ENCODE results near the gene TMEM182.

Gene TMEM182

DNA sequence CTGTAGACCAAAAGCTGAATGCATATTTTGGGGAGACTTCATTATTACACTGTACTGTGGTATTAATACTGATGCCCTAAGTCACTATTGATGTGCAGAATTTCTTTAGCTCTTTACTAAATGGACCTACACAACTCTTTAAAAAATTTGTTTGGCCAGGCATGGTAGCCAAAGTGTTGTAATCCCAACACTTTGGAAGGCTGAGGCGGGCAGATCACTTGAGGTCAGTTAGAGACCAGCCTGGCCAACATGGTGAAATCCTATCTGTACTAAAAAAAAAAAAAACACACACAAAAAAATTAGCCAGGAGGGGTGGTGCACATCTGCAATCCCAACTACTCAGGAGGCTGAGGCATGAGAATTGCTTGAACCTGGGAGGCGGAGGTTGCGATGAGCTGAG lies 6.4 kb downstream of the TMEM182 start:
- no peak for DNase-seq (ENCODE audit: low read depth)

DNA sequence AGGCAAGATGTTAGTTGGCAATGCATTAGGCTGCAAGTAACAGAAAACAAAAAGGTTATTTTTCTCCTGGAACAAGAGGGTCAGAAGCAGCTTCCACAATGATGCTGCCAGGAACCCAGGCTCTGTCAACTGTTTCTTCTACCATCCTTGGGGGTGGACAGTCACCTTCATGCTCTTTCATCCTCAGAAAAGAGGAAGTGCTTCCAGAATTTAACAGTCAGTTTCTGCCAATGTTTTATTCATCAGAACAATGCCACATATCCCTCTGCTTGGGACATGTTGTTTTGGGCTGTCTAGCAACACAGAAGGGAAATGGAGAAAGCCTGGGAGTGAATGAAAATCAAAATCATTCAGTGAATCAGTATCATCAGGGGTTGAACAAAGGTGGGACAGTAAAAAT lies 7.1 kb downstream of the TMEM182 start:
- no peak for DNase-seq (ENCODE audit: low read depth)

DNA sequence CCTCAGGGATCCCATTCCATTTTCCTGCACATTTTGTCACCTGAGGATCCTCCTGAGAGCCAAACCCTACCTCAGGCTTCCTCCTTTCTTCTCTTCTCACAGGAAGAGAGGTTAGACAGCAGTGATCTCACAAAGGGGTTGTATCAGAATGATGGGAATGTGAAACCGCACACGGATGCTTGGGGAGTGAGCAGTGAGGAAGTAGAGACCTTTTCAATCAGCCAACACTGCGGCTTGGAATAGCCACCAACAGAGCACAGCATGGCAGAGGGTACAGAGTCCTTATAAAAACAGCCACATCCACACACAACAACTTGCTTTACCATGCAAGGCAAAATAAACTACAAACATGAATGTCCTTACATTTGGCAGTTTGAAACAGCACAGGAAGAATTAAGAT lies 8.7 kb downstream of the TMEM182 start:
- DNase-seq (ENCODE audit: low read depth): no peak

DNA sequence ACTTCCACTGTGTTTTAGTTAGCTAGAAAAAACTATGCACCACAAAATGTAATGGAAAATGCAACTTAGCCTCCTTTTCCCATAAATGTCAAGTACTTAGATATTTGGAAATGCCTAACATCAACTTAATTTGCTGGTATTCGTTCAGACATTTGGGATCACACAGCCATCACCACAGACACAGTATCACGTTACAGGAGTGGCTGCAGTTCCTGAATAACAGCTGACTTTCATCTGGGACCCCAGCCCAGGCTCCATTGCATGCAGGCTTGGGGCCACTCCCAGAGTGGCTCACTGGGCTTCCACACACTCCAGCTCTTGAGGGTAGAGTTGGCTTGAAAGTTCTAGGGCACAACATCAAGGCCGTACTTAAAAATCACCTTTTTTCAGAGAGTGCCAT lies 9.3 kb downstream of the TMEM182 start:
- DNase-seq (ENCODE audit: low read depth): no peak

DNA sequence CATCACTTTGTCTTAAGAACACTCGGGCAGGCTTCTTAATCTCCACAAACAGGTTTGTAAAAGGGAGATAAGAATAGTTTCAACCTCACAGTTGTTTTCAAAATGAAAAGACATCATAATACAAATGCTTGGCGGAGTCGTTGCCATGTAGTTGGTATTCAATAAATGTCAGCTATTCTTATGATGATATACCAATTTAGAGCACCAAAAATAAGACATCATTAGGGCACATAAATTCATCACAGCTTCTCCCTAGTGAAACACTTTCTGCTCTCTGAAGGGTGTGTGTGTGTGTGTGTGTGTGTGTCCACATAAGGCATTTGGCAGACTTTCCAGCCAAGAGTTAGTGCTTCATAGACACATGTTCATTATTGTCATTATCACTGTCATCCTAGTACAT lies 10.8 kb downstream of the TMEM182 start:
- no peak for DNase-seq (ENCODE audit: low read depth)

DNA sequence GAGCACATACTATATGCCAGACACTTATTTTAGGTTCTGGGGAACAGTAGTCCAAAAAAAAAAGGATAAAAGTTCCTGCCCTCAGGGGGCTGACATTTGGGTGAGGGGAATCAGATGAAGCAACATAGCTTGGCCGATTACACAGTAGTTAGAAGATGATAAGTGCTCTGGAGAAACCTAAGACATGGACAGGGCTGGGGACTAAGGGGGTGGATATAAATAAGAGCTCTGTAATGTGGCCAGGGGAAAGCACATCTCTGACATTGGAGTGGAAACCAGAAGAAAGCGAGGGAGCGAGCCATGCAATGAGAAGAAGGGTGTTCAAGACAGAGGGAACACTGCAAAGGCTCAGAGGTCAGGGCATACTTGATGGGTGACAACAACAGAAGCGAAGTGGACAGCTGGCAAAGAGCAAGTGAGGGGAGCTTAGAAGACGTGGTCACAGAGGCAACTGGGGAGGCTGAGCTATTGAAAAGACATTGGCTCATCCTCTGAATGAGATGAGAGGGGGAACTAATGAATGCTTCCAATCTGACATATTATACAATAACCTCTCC lies 11.4 kb downstream of the TMEM182 start:
- no peak for DNase-seq (ENCODE audit: low read depth)

DNA sequence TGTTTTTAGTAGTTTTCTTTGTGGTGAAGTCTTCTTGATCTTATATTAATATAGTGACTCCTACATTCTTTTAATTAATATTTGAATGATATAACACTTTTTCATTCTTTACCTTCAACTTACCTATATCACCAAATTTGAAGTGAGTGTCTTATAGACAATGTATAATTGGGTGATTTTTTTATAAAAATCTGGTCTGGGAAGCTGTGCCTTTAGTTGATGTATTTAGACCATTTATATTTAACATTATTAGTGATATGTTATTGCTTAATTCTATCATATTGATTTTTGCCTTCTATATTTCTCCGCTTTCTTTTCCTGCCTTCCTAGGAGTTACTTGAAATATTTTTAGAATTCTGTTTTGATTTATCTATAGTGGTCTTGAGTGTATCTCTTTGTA lies 16.4 kb downstream of the TMEM182 start:
- no peak for DNase-seq (ENCODE audit: low read depth)

DNA sequence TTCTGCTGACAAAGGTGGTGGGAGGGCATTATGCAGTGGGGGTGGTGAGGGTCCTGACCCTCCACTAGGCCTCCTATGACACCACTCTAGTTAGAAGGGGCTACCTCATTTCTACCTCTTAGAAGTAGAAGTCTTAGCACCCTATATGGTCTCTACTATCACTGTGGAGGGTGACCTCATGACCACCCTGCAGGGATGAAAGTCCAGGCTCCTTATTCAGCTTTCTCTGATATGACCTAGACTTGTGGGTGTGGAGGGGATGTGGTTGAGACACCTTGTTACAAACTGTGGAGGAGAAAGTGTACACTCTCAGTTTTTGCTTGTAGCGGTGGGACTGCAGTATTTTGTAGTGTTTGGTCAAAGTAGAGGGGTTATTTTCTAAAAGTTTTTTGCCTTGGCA lies 18.6 kb downstream of the TMEM182 start:
- no peak for DNase-seq (ENCODE audit: low read depth)

DNA sequence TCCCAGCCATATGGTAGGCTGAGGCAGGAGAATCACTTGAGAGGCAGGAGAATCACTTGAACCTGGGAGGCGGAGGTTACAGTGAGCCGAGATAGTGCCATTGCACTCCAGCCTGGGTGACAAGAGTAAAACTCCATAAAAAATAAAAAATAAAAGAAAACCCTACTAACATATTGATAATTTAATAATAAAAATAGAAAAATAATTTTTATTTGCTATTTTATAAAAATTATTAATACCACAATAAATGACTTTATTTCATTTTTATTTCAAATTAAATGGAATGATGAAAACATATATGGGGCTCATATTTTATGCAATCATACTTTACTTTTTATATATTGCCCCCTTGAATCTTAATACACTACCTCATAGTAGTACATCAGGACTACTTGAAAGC lies 20.4 kb downstream of the TMEM182 start:
- no peak for DNase-seq (ENCODE audit: low read depth)

DNA sequence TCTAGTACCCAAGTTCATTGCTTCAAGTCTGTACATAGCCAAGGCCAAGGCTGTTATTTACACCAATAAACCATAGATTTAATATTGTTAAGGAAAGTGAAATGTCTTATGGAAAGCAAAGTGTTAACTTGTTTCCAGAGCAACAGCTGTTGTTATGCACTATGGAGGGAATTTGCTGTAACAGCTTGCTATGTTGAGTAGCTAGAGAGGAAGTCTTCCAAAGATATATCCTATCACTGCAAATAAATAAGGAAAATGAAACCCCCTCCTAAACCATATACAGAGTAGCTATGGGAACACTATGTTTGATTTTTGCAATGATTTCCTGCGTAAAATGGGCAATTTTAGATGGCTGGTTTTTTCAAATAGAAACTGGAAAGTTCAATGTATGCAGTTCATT lies 21.1 kb downstream of the TMEM182 start:
- no peak for DNase-seq (ENCODE audit: low read depth)

DNA sequence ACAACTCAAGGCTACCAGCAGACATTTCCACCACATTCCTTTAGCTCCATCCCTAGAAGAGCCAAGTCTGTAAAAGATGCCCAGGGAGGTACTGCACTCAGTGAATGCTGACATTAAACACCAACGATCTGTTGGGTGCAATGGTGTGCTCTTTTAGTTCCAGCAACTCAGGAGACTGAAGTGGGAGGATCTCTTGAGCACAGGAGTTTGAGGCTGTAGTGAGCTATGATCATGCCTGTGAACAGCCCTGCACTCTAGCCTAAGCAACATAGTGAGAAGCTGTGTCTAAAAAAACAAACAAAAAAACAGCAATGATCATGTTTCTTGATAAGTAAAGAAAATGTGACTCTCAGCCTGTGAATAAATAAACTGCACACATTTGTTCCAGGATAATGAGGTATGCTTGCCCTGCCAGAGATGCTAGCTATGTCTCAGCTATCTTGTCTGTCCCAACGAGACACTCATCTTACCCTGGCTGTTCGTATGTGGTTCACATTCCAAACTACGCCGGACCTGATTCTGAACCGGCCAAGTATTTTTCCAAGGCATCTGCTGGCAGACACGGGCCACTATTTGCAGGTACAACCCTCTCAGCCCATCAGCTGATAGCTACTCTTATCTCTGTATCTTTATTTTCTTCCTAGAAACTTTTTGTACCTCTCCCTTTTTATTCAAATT lies 21.8 kb downstream of the TMEM182 start:
- DNase-seq (ENCODE audit: low read depth): no peak

DNA sequence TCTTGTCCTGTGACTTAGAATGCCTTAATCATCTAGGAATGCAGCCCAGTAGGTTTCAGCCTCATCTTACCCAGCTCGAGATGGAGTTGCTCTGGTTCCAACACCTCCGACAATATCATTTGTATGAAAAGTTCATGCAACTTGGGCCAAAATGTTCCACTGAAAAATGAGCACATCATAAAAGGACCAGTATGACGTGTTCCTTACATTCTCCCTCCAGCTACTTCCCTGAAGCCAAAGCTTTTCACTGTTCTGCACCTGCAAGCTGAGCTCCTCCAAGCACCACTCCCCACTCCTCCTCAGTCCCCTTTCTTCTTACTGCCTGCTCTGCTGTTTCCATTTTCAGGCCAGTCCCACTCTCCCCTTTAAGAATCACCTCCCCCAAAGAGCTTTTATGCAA lies 23.1 kb downstream of the TMEM182 start:
- DNase-seq (ENCODE audit: low read depth): no peak

DNA sequence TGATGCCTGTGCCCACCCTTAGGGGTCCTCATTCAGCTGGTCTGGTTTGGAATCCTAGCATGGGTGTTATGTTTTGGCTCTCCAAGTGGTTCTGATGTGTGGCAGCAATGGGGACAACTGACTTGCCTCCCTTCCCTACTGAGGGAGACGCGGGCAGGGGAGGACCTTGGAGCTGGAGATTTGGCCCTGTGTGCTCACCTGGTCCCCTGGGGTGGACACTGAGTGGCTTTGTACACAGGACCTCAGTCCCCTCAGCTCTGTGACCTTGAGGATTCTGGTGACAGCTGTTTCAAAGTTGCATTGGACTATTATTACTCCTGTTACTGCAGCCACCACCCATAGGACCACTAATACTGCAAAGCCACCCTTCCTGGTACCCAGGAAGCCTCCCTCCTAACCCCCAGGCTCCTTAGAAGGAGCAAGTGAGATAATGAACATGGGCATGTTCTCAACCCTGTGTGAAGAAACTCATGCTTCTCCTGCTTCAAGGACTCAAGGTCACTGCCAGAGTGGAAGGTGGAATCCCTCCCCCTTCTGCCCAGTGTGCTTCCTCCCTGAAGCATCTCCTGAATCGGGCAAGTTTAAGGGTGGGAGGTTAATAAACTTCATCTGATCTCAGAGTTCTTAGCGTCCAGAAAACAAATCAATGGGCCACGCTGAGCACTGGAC lies 26.5 kb downstream of the TMEM182 start:
- DNase-seq (ENCODE audit: low read depth): no peak

DNA sequence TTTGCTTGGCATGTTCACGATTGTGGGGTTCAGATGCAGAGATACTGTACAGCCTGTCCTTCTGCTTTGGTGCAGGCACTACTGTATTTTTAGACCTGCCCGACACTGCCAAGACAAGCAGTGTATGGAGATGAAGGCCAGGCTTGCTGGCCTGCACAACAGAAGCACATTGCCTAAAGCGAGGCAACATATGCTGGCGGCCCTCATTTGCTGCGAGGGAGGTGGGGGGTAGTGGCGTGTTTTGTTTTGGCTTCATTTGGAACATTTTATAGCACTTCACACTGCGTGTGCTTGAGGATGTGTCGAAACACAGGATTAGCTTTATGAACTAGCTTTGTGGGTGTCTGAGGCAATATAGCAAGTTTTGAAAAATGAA lies 27.0 kb downstream of the TMEM182 start:
- no peak for DNase-seq (ENCODE audit: low read depth)

DNA sequence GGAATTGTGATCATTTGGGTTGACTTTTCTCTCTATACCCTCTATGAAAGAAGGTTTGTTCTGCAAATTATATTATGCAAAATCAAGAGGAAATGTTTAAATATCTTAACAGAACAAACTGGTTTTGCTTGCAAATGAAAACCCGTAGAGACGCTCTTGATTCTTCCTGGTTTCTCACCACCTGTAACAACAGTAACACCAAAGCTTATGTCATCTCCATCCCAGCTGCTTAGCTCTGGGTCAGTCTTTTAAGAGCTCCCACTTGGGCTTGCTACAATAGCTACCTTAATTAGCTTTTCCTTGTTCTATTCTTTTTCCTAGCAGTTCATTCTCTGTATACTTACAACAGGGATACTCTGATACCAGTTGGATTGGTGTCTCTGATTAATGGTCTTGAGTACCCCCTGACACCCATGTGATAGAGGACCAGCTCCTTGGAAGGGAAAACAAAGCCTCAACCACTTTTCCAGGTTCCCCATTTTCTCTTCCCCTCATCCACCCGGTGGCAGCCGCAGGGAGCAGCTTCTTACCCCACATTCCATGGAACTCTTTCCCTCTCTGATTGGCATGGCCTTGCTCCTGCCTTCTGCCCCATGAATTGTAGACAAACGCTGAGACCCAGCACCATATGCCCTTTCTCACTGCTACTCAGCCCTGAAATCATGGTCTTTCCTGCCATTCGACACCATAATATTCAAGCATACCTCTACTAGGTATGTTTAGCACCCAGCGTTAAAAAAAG lies 27.7 kb downstream of the TMEM182 start:
- no peak for DNase-seq (ENCODE audit: low read depth)

DNA sequence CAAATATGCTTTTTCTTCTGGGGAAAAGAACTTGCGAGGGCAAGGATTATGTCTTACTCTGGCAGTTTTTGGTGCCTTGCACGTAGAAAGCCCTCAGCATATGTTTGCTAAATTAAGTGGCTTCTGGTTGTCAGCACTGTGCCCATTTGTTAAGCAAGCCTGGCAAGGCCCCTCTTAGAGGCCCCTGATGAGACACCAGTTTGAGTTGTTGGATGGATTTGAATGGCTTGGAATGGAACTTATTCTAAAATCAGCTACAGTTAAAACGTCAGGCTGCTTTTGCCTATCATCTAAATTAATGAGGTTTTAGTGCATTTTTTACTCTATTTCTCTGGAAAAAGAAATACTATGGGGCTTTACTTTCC lies 28.2 kb downstream of the TMEM182 start:
- no peak for DNase-seq (ENCODE audit: low read depth)

DNA sequence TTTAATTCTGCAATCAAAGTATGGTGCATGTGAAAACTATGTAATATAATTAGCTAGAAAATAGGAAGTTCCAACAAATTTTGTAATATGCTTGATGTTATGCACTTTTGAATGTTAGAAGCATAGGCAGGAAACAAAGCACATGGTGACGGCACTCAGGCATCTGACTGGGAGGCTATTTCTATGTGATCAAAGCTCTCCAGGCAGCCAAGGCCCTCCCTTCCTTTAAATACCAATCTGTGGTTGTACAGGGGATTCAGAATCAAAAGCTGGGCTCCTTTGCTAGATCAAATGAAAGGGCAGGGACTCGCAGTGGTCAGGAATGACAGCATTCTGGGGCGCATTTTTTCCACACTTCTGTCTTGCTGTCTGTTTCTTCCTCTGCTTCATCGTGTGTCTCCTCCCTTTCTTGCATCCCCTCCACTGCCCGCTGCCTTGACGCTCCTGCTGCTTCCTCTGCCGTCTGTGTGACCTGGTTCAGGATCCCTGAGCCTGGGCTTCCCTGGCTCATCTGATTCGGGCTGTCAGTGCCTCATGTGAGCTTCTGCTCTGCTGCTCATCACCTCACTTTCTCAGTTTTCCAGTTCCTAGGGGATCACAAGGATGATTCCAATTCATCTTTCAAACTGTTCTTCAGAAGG lies 30.9 kb downstream of the TMEM182 start:
- DNase-seq (ENCODE audit: low read depth): no peak

DNA sequence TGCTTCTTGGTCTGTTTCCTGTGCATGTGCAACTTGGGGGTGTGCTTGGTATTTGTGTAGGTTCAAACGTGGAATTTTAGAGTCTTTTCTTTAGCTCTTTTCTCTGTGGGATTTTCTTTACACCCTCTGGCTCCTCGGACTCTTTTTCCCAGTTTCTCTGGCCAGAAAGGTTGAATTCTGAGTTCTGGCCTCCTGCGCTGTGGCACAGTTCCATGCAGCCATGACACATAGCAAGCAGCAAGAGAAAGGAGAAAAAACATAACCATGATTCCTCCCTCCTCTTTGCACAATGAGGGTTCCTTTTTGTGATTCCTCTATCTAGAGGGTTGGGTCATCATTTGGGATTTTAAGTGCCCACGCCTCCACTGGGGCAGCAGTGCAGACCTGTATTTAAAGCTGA lies 33.8 kb downstream of the TMEM182 start:
- no peak for DNase-seq (ENCODE audit: low read depth)

DNA sequence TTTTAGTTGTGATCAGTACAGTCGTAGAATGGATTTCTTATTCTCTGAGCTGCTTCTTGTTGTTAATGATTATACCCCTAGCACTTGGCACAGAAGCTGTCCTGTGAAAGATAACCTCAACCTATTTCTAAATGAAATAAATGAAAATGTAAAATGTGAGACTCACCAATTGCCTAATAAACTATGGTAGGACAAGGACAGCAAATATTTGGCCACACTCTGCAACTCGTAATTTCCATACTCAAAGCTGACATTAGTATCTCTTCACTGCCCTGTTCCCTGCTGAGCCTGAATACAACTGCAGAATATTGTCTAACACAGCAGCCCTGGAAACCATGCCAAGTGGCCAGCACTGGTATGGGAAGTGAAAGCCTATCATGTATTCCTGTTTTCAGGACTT lies 34.5 kb downstream of the TMEM182 start:
- no peak for DNase-seq (ENCODE audit: low read depth)

DNA sequence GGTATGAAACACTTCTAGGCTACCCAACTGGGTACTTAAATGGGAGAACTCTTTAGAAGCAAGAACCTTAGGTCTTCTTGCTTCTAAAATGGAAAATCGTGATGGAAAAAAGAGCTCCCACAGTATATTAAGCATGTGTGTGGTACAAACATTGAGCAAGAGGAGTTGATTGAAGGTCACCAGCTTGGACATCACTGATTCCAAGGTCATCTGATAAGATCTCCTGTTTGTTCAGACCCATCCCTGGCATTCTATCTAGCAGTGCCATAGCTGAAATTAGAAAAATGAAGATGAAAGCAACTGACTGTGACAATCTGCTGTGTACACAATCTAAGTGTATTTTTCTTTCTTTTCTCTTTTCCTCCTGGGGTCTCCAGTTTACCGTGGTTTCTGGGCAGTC lies 35.7 kb downstream of the TMEM182 start:
- DNase-seq (ENCODE audit: low read depth): no peak

DNA sequence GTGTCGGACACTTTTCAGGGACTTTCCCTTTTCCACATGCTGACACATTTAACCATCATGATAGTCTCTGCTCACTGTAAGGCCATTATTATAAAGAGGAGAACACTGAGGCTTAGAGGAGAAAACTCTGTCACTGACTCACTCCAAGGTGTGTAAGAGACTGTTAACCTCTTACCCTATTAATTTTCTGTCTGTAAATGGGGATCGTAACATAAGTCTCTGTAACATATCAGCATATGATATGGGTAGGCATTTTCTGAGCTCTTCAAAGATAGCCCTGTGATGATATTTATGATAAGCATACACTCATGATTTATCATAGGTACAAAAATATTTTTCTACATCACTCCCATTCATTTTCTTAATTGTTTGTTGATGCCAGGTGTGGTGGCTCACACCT lies 36.4 kb downstream of the TMEM182 start:
- no peak for DNase-seq (ENCODE audit: low read depth)

DNA sequence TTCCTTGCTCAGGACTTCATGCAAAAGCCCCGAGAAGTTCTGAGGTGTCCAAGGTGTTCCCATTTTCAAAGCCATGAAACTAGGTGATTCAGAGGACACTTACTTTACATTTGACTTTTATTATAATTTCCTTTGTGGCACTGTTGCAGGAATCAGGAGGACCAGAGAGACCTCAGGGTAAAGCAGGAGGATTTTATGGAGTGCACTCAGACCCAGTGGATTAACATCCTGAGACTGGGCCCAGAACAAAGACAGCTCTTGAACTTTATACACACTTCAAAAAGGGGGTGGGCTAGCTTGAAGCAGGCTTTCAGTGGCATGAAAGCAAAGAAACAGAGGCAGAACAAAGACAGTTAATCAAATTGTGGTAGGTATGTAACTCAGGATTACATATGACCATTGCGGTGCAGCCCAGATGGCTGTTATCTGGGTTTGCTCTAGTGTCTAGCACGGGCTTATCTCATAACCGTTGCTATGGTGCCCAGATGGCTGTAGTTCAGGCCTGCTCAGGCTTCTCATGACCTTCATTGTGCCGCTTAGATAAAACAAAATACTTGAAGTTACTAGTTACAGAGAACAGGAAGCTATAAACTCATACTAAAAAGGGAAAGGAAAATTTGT lies 39.4 kb downstream of the TMEM182 start:
- DNase-seq (ENCODE audit: low read depth): no peak

Data from HS-5 (cell line).